Measurements from ENCODE around the gene PEMT. TPM values are rescaled to one million over a fixed set of nuclear protein-coding genes. Genes with fewer than 3 reads are reported as not detected.

Gene PEMT
- total RNA-seq, 1 experiment from 2014 or later, result 39.8 TPM

- H3K4me3 ChIP-seq (ENCODE audit: low read depth, low read length, poor library complexity, severe bottlenecking), result no peak overlapping the region
- intact Hi-C loops (cut with micrococcal nuclease; ENCODE audit: unreplicated experiment), result no loop called here
- DNase-seq (ENCODE audit: low spot score), result no peak
- no peaks in the 10 kb centered on the region for H3K36me3 ChIP-seq (ENCODE audit: insufficient read depth, low read length, poor library complexity, severe bottlenecking)
- no peaks in the 10 kb centered on the region for H3K9me3 ChIP-seq (ENCODE audit: low read depth, low read length, poor library complexity, severe bottlenecking)
- no peak overlapping the region for H3K27ac ChIP-seq (ENCODE audit: low read depth, low read length, poor library complexity, severe bottlenecking)
- no peaks in the 10 kb centered on the region for H3K27me3 ChIP-seq (replicated peaks; ENCODE audit: insufficient read depth, low read depth, low read length, poor library complexity)
- CTCF ChIA-PET, result no interaction called here
- peaks cover 9% of the 10 kb centered on the region for H3K4me1 ChIP-seq (ENCODE audit: insufficient read depth, low read length, poor library complexity, severe bottlenecking)
- no TSS peak for BruUV-seq (replicated peaks)
- POLR2A ChIA-PET (ENCODE audit: low non-redundant PET), result no interaction called here
- TF ChIP-seq CTCF (conservative IDR thresholded peaks at IDR 0.05; ENCODE audit: low read depth, low read length) (no peak), EZH2 (IDR thresholded peaks at IDR 0.05; ENCODE audit: borderline replicate concordance, low read depth, low read length, poor library complexity, severe bottlenecking) (no peak)
Measured at GRCh38 chr17:17531156-17531555, 60.4 kb downstream of the PEMT start.

GRCh38 chr17:17528696-17529652 lies 62.5 kb downstream of the PEMT start:
- peaks cover 4% of the 10 kb centered on the region for H3K4me1 ChIP-seq (ENCODE audit: insufficient read depth, low read length, poor library complexity, severe bottlenecking)
- no peak for DNase-seq (ENCODE audit: low spot score)
- H3K4me3 ChIP-seq (ENCODE audit: low read depth, low read length, poor library complexity, severe bottlenecking), result no peak overlapping the region
- no peaks in the 10 kb centered on the region for H3K27me3 ChIP-seq (replicated peaks; ENCODE audit: insufficient read depth, low read depth, low read length, poor library complexity)
- TF ChIP-seq EZH2 (IDR thresholded peaks at IDR 0.05; ENCODE audit: borderline replicate concordance, low read depth, low read length, poor library complexity, severe bottlenecking) (no peak), CTCF (conservative IDR thresholded peaks at IDR 0.05; ENCODE audit: low read depth, low read length) (no peak)
- POLR2A ChIA-PET (ENCODE audit: low non-redundant PET), result no interaction called here
- no peak overlapping the region for H3K27ac ChIP-seq (ENCODE audit: low read depth, low read length, poor library complexity, severe bottlenecking)
- H3K36me3 ChIP-seq (ENCODE audit: insufficient read depth, low read length, poor library complexity, severe bottlenecking), result no peaks in the 10 kb centered on the region
- H3K9me3 ChIP-seq (ENCODE audit: low read depth, low read length, poor library complexity, severe bottlenecking), result no peaks in the 10 kb centered on the region
- no TSS peak for BruUV-seq (replicated peaks)
- CTCF ChIA-PET, result no interaction called here
- intact Hi-C loops (cut with micrococcal nuclease; ENCODE audit: unreplicated experiment), result no loop called here

- CTCF ChIA-PET, result no interaction called here
- Histone ChIP-seq H3K36me3 (ENCODE audit: insufficient read depth, low read length, poor library complexity, severe bottlenecking) (no peaks in the 10 kb centered on the region), H3K4me1 (ENCODE audit: insufficient read depth, low read length, poor library complexity, severe bottlenecking) (peaks cover 13% of the 10 kb centered on the region), H3K4me3 (ENCODE audit: low read depth, low read length, poor library complexity, severe bottlenecking) (no peak overlapping the region), H3K27me3 (replicated peaks; ENCODE audit: insufficient read depth, low read depth, low read length, poor library complexity) (no peaks in the 10 kb centered on the region), H3K9me3 (ENCODE audit: low read depth, low read length, poor library complexity, severe bottlenecking) (no peaks in the 10 kb centered on the region), H3K27ac (ENCODE audit: low read depth, low read length, poor library complexity, severe bottlenecking) (no peak overlapping the region)
- BruUV-seq (replicated peaks), result no TSS peak
- TF ChIP-seq CTCF (conservative IDR thresholded peaks at IDR 0.05; ENCODE audit: low read depth, low read length), result no peak
- no peak for TF ChIP-seq EZH2 (IDR thresholded peaks at IDR 0.05; ENCODE audit: borderline replicate concordance, low read depth, low read length, poor library complexity, severe bottlenecking)
- intact Hi-C loops (cut with micrococcal nuclease; ENCODE audit: unreplicated experiment), result no loop called here
- no peak for DNase-seq (ENCODE audit: low spot score)
- POLR2A ChIA-PET (ENCODE audit: low non-redundant PET), result no interaction called here
Measured at GRCh38 chr17:17527956-17528500, 63.5 kb downstream of the PEMT start.

Data from A673 (cell line).